Endothelial cell (in vitro differentiated cells): ENCODE measurements around the gene OOSP1. TPM values are rescaled to one million over a fixed set of nuclear protein-coding genes. Genes with fewer than 3 reads are reported as not detected.
"Not testable (repeated sequence)": the region's sequence is repeated elsewhere in the genome, so short reads cannot be mapped to it uniquely, and the experiment has no call there.

Experiments
- DNase-seq: peaks from one replicate; pipeline ENCODE4 v3.0.0; 2021; ENCODE audit warnings: low spot score
- H3K27ac Mint-ChIP-seq: one replicate; pipeline ENCODE4 v1.8.0; 2021; ENCODE audit warnings: mixed read lengths, inconsistent platforms; ENCODE audit not compliant: unreplicated experiment
- H3K27me3 Mint-ChIP-seq: one replicate; pipeline ENCODE4 v1.8.0; 2021; ENCODE audit warnings: mild to moderate bottlenecking, moderate library complexity, mixed read lengths, inconsistent platforms; ENCODE audit not compliant: unreplicated experiment
- H3K36me3 Mint-ChIP-seq: one replicate; pipeline ENCODE4 v1.8.0; 2021; ENCODE audit warnings: mild to moderate bottlenecking, low read depth, mixed read lengths, inconsistent platforms; ENCODE audit not compliant: unreplicated experiment
- H3K4me1 Mint-ChIP-seq: one replicate; pipeline ENCODE4 v1.8.0; 2021; ENCODE audit warnings: mild to moderate bottlenecking, mixed read lengths, inconsistent platforms; ENCODE audit not compliant: unreplicated experiment
- H3K4me3 Mint-ChIP-seq: one replicate; pipeline ENCODE4 v1.8.0; 2021; ENCODE audit warnings: mild to moderate bottlenecking, mixed read lengths, inconsistent platforms; ENCODE audit not compliant: unreplicated experiment
- H3K9me3 Mint-ChIP-seq: one replicate; pipeline ENCODE4 v1.8.0; 2021; ENCODE audit warnings: mixed read lengths, inconsistent platforms; ENCODE audit not compliant: unreplicated experiment
- total RNA-seq: library from RNA; stranded (reverse); fragmentation: NEBNext Ultra II Directional; extraction: Animal tissue kit (Norgen Biotek cat#: 25700); gene quantifications from one replicate; pipeline ENCODE4 v1.2.1, GENCODE V29; 2021; ENCODE audit not compliant: unreplicated experiment
- TF ChIP-seq, protein P1 (sequence below): fragments of 200-600 bp; sonication (generic); IDR thresholded peaks from one replicate; pipeline ENCODE4 v1.5.0; 2021; ENCODE audit warnings: antibody characterized with exemption; ENCODE audit not compliant: unreplicated experiment

OOSP1 gene
- total RNA-seq, 1 donor from 2014 or later, result 0.38 TPM

GRCh38 chr11:59899532-59899931 lies 38.7 kb upstream of the OOSP1 start:
- peaks cover 15% of the 10 kb centered on the region for H3K36me3 Mint-ChIP-seq
- no peak overlapping the region for H3K4me3 Mint-ChIP-seq
- H3K27me3 Mint-ChIP-seq, result no peaks in the 10 kb centered on the region
- peak overlapping the region; percentile 81 for H3K27ac Mint-ChIP-seq
- TF ChIP-seq, protein P1, sequence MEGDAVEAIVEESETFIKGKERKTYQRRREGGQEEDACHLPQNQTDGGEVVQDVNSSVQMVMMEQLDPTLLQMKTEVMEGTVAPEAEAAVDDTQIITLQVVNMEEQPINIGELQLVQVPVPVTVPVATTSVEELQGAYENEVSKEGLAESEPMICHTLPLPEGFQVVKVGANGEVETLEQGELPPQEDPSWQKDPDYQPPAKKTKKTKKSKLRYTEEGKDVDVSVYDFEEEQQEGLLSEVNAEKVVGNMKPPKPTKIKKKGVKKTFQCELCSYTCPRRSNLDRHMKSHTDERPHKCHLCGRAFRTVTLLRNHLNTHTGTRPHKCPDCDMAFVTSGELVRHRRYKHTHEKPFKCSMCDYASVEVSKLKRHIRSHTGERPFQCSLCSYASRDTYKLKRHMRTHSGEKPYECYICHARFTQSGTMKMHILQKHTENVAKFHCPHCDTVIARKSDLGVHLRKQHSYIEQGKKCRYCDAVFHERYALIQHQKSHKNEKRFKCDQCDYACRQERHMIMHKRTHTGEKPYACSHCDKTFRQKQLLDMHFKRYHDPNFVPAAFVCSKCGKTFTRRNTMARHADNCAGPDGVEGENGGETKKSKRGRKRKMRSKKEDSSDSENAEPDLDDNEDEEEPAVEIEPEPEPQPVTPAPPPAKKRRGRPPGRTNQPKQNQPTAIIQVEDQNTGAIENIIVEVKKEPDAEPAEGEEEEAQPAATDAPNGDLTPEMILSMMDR, result no peak
- no peaks in the 10 kb centered on the region for H3K9me3 Mint-ChIP-seq
- no peak for DNase-seq
- H3K4me1 Mint-ChIP-seq, result peaks cover 25% of the 10 kb centered on the region

- TF ChIP-seq, protein P1, result no peak
- Mint-ChIP-seq H3K36me3 (peaks cover 12% of the 10 kb centered on the region), H3K27ac (peak overlapping the region; percentile 96), H3K4me1 (peaks cover 25% of the 10 kb centered on the region), H3K4me3 (no peak overlapping the region), H3K9me3 (no peaks in the 10 kb centered on the region), H3K27me3 (no peaks in the 10 kb centered on the region)
- no peak for DNase-seq
These were observed 37.7 kb upstream of the OOSP1 start for GRCh38 chr11:59900366-59901126.

- TF ChIP-seq, protein P1, result no peak
- Mint-ChIP-seq H3K9me3 (no peaks in the 10 kb centered on the region), H3K4me3 (no peak overlapping the region), H3K4me1 (peaks cover 25% of the 10 kb centered on the region), H3K27ac (peak overlapping the region; percentile 96), H3K36me3 (peaks cover 12% of the 10 kb centered on the region), H3K27me3 (peaks cover 1% of the 10 kb centered on the region)
- DNase-seq, result peak; percentile 38
These were observed 36.9 kb upstream of the OOSP1 start for GRCh38 chr11:59901306-59901705.

GRCh38 chr11:59903569-59903968 lies 34.7 kb upstream of the OOSP1 start:
- not testable (repeated sequence) for H3K9me3 Mint-ChIP-seq, H3K4me3 Mint-ChIP-seq, H3K27ac Mint-ChIP-seq, H3K36me3 Mint-ChIP-seq, H3K27me3 Mint-ChIP-seq, DNase-seq
- H3K4me1 Mint-ChIP-seq, result peaks cover 25% of the 10 kb centered on the region

DNA sequence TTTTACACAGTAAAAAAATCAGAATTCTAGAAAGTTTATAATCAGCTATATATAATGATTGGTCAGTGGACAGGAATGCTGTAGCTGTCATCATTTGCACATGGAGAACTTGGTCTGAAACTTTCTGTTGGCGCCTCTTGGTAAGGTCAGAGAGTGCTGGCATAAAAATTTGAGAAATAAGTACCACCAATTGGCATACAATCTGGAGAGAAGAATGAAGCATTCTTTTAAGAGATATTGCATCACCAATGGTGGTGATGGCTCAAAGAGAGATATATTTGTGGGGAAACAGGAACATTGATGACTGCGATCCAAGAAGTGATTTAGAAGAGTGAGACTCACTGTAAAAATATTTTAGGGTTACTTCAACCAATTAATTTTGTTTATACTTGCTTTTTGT lies 19.8 kb upstream of the OOSP1 start:
- Mint-ChIP-seq H3K27me3 (peaks cover 2% of the 10 kb centered on the region), H3K4me1 (no peaks in the 10 kb centered on the region), H3K27ac (no peak overlapping the region), H3K36me3 (peaks cover 37% of the 10 kb centered on the region), H3K4me3 (no peak overlapping the region), H3K9me3 (peaks cover 19% of the 10 kb centered on the region)
- TF ChIP-seq, protein P1, result no peak
- DNase-seq, result no peak
